Measurements from ENCODE around the gene CHKB.

GRCh38 chr22:50605002-50605612 is 22.5 kb upstream of the CHKB start:
- TF ChIP-seq CTCF (IDR thresholded peaks at IDR 0.05; ENCODE audit: low read length), result no peak
- no peak for TF ChIP-seq EZH2 (IDR thresholded peaks at IDR 0.05; ENCODE audit: borderline replicate concordance, low read length)
